ENCODE measurements around the gene DNAJC25. TPM values are rescaled to one million over a fixed set of nuclear protein-coding genes. Genes with fewer than 3 reads are reported as not detected.
A peak's percentile ranks its signal among the peaks of the same experiment; 100 is the strongest.
"Not testable (repeated sequence)": the region's sequence is repeated elsewhere in the genome, so short reads cannot be mapped to it uniquely, and the experiment has no call there.

DNAJC25 gene
- total RNA-seq (2014; rRNA removed; shearing (Covaris generic); ENCODE audit: low replicate concordance): 6.2 and 6.8 TPM in 2 replicates

GRCh38 chr9:111631214-111631971 is at the start of gene DNAJC25:
TSS of gene DNAJC25 (plus strand) at chr9:111631334. CDS start at chr9:111631408, 74 bp downstream.
- in situ Hi-C loops (cut with HindIII; ENCODE audit: low pct_unique_long_range_greater_than_20kb, low sequenced_read_pairs): no loop called here
- DNase-seq (ENCODE audit: low read depth): peak; percentile 94

- in situ Hi-C loops (cut with HindIII; ENCODE audit: low pct_unique_long_range_greater_than_20kb, low sequenced_read_pairs): no loop called here
- no peak for DNase-seq (ENCODE audit: low read depth)
These were observed 48.2 kb upstream of the DNAJC25 start for GRCh38 chr9:111582888-111583287.

DNA sequence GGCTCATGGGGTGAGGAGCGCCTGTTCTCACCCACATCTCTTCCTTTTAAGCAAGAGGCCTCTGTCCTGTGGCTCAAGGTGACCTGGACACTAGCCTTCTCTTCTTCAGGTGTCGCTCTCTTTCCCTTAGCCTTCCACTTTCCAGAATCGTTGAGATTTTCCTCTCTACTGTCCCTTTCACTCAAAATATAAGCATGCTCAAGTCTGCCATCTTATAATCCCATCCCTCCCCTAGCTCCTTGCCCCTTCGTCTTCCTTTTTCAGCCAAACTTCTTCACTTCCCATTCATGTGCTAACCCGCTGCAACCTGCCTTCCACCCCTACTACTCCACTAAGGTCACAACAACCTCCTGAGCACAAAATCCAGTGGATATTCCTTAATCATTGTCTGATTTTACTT is 44.8 kb upstream of the DNAJC25 start:
- DNase-seq (ENCODE audit: low read depth): no peak
- in situ Hi-C loops (cut with HindIII; ENCODE audit: low pct_unique_long_range_greater_than_20kb, low sequenced_read_pairs): no loop called here

- in situ Hi-C loops (cut with HindIII; ENCODE audit: low pct_unique_long_range_greater_than_20kb, low sequenced_read_pairs): no loop called here
- no peak for DNase-seq (ENCODE audit: low read depth)
These were observed 42.3 kb upstream of the DNAJC25 start for GRCh38 chr9:111588846-111589245.

- peak; percentile 80 for DNase-seq (ENCODE audit: low read depth)
- in situ Hi-C loops (cut with HindIII; ENCODE audit: low pct_unique_long_range_greater_than_20kb, low sequenced_read_pairs): no loop called here
These were observed 33.0 kb upstream of the DNAJC25 start for GRCh38 chr9:111597852-111598732.

DNA sequence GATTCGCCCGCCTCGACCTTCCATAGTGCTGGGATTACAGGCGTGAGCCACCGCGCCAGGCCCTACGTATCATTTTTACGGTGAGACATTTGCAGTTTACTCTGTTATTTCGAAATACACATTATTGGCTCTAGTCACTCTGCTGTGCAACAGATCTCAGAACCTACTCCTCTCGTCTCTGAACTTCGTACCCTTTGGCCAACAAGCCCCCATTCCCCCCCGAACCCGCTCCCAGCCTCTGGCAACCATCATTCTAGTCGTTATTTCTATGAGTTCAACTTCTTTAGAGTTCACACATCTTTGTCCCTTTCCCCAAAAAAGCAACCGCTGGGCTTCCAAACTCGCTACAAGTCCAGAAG is 32.4 kb upstream of the DNAJC25 start:
- DNase-seq (ENCODE audit: low read depth): no peak
- in situ Hi-C loops (cut with HindIII; ENCODE audit: low pct_unique_long_range_greater_than_20kb, low sequenced_read_pairs): no loop called here

DNA sequence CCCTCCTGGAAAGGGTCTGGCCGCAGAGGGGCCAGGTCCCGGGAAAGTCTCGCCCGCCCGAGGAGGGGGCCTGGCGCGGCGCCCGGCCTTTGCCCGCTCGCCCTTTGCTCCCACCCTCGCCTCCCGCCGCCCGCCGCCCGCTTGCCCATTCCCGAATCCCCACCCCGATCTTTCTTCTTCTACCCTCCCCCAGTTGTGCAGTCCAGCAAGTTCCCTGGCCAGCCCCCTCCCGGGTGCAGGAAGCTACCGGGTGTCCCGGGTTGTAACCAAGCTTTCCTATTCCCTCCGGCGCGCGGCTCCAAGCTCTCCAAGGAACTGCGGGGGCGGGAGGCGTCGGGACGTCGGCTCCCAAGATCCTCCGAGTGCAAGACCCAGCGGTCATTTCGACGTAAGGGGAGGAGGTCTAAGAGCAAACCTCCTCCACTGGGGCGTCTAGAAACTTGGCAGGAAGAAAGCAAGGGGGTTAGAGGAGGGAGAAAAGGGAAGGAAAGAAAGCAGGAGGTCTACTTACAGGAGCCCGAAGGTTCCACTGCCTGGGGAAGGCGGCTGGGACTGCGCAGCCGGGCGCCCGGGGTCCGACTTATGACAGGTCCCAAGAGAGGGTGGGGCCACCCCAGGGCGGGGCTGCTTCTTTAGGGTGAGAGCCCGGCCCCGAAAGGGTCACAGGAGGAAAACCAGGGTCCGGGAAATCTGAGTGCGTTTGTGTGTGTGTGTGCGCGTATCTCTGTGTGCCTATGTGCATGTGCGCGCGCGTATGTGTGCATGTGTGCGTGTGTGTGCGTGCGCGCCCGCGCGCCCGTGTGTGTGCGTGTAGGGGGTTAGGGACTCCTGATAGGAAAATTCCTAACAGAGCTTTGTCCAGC is 31.8 kb upstream of the DNAJC25 start, which contains the start of gene PTGR1:
Gene PTGR1 (minus strand): TSS at position 556 of the 863 bp plus-strand sequence. CDS start 2,225 bp downstream, outside the sequence.
- in situ Hi-C loops (cut with HindIII; ENCODE audit: low pct_unique_long_range_greater_than_20kb, low sequenced_read_pairs): no loop called here
- DNase-seq (ENCODE audit: low read depth): peak; percentile 87

GRCh38 chr9:111599955-111600343 is 31.2 kb upstream of the DNAJC25 start:
- in situ Hi-C loops (cut with HindIII; ENCODE audit: low pct_unique_long_range_greater_than_20kb, low sequenced_read_pairs): no loop called here
- DNase-seq (ENCODE audit: low read depth): no peak

GRCh38 chr9:111601237-111602018 is 29.7 kb upstream of the DNAJC25 start:
- in situ Hi-C loops (cut with HindIII; ENCODE audit: low pct_unique_long_range_greater_than_20kb, low sequenced_read_pairs): no loop called here
- DNase-seq (ENCODE audit: low read depth): peak; percentile 70

- no peak for DNase-seq (ENCODE audit: low read depth)
- in situ Hi-C loops (cut with HindIII; ENCODE audit: low pct_unique_long_range_greater_than_20kb, low sequenced_read_pairs): no loop called here
These were observed 28.1 kb upstream of the DNAJC25 start for GRCh38 chr9:111603041-111603440.

GRCh38 chr9:111604054-111604615 is 27.0 kb upstream of the DNAJC25 start:
- DNase-seq (ENCODE audit: low read depth): no peak
- in situ Hi-C loops (cut with HindIII; ENCODE audit: low pct_unique_long_range_greater_than_20kb, low sequenced_read_pairs): no loop called here

DNA sequence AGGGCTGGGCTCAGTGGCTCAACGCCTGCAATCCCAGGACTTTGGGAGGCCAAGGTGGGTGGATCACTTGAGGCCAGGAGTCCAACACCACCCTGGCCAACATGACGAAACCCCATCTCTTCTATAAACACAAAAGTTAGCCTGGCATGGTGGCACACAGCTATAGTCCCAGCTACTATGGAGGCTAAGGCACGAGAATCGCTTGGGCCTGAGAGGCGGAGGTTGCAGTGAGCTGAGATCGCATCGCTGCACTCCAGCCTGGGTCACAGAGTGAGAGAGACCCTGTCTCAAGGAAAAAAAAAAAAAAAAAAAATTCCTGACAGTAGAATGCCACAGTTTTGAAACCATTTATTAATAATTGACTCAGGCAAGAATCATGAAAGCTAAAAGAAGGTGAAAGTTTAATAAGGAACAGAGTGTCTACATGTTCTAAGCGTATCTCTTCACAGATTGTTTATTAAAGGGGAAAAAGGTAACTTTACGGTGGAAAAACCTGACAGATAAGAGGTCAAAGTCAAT is 26.0 kb upstream of the DNAJC25 start:
- in situ Hi-C loops (cut with HindIII; ENCODE audit: low pct_unique_long_range_greater_than_20kb, low sequenced_read_pairs): no loop called here
- peak; percentile 59 for DNase-seq (ENCODE audit: low read depth)

DNA sequence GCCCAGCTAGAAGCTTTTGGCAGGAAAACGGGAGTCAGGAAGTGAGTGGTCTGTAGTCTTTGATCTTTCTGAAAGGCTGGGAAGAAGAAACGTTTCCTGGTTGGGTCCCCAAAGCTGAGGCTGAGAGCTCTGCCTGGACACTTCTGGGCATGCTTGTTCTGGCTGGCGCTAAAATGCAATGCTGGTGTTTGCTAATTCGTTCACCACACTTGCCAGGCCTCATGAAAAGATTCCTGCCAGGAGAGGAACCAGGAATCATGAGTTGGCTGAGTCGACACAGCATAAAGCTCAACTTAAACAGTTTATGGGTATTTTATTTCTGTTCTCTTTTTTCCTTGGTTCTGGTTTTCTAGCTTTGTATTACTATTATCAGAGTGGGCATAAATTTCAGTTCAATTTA is 21.0 kb upstream of the DNAJC25 start:
- DNase-seq (ENCODE audit: low read depth): no peak
- in situ Hi-C loops (cut with HindIII; ENCODE audit: low pct_unique_long_range_greater_than_20kb, low sequenced_read_pairs): no loop called here

DNA sequence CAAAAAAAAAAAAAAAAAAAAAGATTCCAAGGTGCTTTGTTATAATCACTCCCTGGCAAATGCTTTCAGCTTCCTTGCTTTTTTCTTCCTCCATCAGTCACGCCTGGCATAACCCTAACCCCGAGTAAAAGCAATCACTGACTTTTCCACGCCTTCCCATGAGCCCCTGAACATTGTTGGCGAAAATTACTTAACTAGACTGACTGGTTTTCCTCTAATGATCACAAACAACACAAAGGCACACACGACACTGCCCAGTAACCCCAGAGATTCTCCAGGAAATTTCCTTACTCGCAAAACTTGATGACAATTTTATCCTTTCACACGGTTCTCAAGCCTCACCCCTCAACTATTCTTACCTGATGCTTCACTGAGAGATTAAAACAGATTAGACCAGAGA is 20.3 kb upstream of the DNAJC25 start:
- in situ Hi-C loops (cut with HindIII; ENCODE audit: low pct_unique_long_range_greater_than_20kb, low sequenced_read_pairs): no loop called here
- no peak for DNase-seq (ENCODE audit: low read depth)

GRCh38 chr9:111613436-111614040 is 17.6 kb upstream of the DNAJC25 start:
- in situ Hi-C loops (cut with HindIII; ENCODE audit: low pct_unique_long_range_greater_than_20kb, low sequenced_read_pairs): no loop called here
- no peak for DNase-seq (ENCODE audit: low read depth)

- in situ Hi-C loops (cut with HindIII; ENCODE audit: low pct_unique_long_range_greater_than_20kb, low sequenced_read_pairs): no loop called here
- DNase-seq (ENCODE audit: low read depth): no peak
These were observed 15.2 kb upstream of the DNAJC25 start for GRCh38 chr9:111615928-111616327.

DNA sequence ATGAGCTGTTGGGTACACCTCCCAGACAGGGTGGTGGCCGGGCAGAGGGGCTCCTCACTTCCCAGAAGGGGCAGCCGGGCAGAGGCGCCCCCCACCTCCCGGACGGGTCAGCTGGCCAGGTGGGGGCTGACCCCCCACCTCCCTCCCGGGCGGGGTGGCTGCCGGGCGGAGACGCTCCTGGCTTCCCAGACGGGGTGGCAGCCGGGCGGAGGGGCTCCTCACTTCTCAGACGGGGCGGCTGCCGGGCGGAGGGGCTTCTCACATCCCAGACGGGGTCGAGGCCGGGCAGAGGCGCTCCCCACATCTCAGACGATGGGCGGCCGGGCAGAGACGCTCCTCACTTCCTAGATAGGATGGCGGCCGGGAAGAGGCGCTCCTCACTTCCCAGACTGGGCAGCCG is 13.8 kb upstream of the DNAJC25 start:
- in situ Hi-C loops (cut with HindIII; ENCODE audit: low pct_unique_long_range_greater_than_20kb, low sequenced_read_pairs); DNase-seq (ENCODE audit: low read depth): not testable (repeated sequence)
